Liver (tissue), 3 donors: Measurements from ENCODE around the gene SLC27A5.

Experiments used
- EGR1 ChIP-seq, 2 donors: IDR thresholded peaks; 2 replicates each; pipeline ENCODE4 v1.6.1; 2016 to 2018; ENCODE audit warnings: antibody characterized with exemption in 2 of 2, low read depth in 2 of 2
- FOXA1 ChIP-seq: IDR thresholded peaks from 2 replicates; pipeline ENCODE4 v1.6.1; 2016; ENCODE audit warnings: antibody characterized with exemption
- GABPA ChIP-seq, 2 donors: IDR thresholded peaks in 1 of 2; conservative IDR thresholded peaks in 1 of 2; 2 replicates each; pipeline ENCODE4 v1.6.1; 2016; ENCODE audit warnings: antibody characterized with exemption in 2 of 2, mild to moderate bottlenecking in 1 of 2, moderate library complexity in 1 of 2
- JUND ChIP-seq, 2 donors: IDR thresholded peaks; 2 replicates each; pipeline ENCODE4 v1.6.1; 2016; ENCODE audit warnings: antibody characterized with exemption in 2 of 2
- NR2F2 ChIP-seq: IDR thresholded peaks from 2 replicates; pipeline ENCODE4 v1.6.1; 2016; ENCODE audit warnings: antibody characterized with exemption
- RAD21 ChIP-seq, 2 donors: IDR thresholded peaks; 2 replicates each; pipeline ENCODE4 v1.6.1; 2016; ENCODE audit warnings: antibody characterized with exemption in 2 of 2, mild to moderate bottlenecking in 2 of 2
- SP1 ChIP-seq: IDR thresholded peaks from 2 replicates; pipeline ENCODE4 v1.6.1; 2018; ENCODE audit warnings: antibody characterized with exemption, mild to moderate bottlenecking
- YY1 ChIP-seq: IDR thresholded peaks from 2 replicates; pipeline ENCODE4 v1.6.1; 2016; ENCODE audit warnings: antibody characterized with exemption, mild to moderate bottlenecking
- TF ChIP-seq, protein P1 (sequence below): fragments of 150-350 bp; IDR thresholded peaks from 2 replicates; pipeline ENCODE4 v1.5.1; 2017; ENCODE audit warnings: improper control_type of control experiment, low read depth, low read length; ENCODE audit not compliant: missing input control
- TF ChIP-seq, protein P2 (sequence below): IDR thresholded peaks from 2 replicates; pipeline ENCODE4 v1.6.1; 2016; ENCODE audit warnings: antibody characterized with exemption, mild to moderate bottlenecking
- TF ChIP-seq, protein P3 (sequence below): IDR thresholded peaks from 2 replicates; pipeline ENCODE4 v1.6.1; 2016; ENCODE audit warnings: antibody characterized with exemption
- TF ChIP-seq, protein P4 (sequence below): IDR thresholded peaks from 2 replicates; pipeline ENCODE4 v1.6.1; 2016; ENCODE audit warnings: antibody characterized with exemption
- TF ChIP-seq, protein P5 (sequence below): IDR thresholded peaks from 2 replicates; pipeline ENCODE4 v1.6.1; 2016; ENCODE audit warnings: antibody characterized with exemption
- donor health status: healthy.
- donor health status: healthy.

DNA sequence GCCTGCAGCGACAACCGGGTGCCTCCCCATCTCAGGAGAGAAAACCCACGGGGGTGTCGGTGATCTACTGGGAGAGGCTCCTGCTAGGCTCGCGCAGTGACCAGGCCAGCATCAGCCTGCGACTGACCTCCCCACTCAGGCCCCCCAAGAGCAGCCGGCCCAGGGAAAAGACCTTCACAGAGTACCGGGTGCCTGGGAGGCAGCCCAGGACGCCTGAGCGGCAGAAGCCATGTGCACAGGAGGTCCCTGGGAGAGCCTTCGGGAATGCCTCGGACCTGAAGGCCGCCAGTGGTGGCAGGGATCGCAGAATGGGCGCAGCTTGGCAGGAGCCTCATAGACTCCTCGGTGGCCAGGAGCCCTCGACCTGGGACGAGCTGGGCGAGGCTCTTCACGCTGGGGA is 56.5 kb downstream of the SLC27A5 start:
- TF ChIP-seq, protein P1, sequence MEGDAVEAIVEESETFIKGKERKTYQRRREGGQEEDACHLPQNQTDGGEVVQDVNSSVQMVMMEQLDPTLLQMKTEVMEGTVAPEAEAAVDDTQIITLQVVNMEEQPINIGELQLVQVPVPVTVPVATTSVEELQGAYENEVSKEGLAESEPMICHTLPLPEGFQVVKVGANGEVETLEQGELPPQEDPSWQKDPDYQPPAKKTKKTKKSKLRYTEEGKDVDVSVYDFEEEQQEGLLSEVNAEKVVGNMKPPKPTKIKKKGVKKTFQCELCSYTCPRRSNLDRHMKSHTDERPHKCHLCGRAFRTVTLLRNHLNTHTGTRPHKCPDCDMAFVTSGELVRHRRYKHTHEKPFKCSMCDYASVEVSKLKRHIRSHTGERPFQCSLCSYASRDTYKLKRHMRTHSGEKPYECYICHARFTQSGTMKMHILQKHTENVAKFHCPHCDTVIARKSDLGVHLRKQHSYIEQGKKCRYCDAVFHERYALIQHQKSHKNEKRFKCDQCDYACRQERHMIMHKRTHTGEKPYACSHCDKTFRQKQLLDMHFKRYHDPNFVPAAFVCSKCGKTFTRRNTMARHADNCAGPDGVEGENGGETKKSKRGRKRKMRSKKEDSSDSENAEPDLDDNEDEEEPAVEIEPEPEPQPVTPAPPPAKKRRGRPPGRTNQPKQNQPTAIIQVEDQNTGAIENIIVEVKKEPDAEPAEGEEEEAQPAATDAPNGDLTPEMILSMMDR = no peak
- TF ChIP-seq, protein P2, sequence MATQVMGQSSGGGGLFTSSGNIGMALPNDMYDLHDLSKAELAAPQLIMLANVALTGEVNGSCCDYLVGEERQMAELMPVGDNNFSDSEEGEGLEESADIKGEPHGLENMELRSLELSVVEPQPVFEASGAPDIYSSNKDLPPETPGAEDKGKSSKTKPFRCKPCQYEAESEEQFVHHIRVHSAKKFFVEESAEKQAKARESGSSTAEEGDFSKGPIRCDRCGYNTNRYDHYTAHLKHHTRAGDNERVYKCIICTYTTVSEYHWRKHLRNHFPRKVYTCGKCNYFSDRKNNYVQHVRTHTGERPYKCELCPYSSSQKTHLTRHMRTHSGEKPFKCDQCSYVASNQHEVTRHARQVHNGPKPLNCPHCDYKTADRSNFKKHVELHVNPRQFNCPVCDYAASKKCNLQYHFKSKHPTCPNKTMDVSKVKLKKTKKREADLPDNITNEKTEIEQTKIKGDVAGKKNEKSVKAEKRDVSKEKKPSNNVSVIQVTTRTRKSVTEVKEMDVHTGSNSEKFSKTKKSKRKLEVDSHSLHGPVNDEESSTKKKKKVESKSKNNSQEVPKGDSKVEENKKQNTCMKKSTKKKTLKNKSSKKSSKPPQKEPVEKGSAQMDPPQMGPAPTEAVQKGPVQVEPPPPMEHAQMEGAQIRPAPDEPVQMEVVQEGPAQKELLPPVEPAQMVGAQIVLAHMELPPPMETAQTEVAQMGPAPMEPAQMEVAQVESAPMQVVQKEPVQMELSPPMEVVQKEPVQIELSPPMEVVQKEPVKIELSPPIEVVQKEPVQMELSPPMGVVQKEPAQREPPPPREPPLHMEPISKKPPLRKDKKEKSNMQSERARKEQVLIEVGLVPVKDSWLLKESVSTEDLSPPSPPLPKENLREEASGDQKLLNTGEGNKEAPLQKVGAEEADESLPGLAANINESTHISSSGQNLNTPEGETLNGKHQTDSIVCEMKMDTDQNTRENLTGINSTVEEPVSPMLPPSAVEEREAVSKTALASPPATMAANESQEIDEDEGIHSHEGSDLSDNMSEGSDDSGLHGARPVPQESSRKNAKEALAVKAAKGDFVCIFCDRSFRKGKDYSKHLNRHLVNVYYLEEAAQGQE = no peak
- TF ChIP-seq, protein P3, sequence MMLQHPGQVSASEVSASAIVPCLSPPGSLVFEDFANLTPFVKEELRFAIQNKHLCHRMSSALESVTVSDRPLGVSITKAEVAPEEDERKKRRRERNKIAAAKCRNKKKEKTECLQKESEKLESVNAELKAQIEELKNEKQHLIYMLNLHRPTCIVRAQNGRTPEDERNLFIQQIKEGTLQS = no peak
- TF ChIP-seq FOXA1 (no peak), YY1 (no peak), JUND (IDR thresholded peaks at IDR 0.05) (no peak), RAD21 (IDR thresholded peaks at IDR 0.05) (no peak), NR2F2 (no peak), EGR1 (IDR thresholded peaks at IDR 0.05; ENCODE audit: low read depth in 2 of 2) (no peak), SP1 (no peak), GABPA (IDR thresholded peaks at IDR 0.05 in 1 of 2, conservative IDR thresholded peaks at IDR 0.05 in 1 of 2) (no peak)
- TF ChIP-seq, protein P4, sequence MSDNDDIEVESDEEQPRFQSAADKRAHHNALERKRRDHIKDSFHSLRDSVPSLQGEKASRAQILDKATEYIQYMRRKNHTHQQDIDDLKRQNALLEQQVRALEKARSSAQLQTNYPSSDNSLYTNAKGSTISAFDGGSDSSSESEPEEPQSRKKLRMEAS = no peak
- TF ChIP-seq, protein P5, sequence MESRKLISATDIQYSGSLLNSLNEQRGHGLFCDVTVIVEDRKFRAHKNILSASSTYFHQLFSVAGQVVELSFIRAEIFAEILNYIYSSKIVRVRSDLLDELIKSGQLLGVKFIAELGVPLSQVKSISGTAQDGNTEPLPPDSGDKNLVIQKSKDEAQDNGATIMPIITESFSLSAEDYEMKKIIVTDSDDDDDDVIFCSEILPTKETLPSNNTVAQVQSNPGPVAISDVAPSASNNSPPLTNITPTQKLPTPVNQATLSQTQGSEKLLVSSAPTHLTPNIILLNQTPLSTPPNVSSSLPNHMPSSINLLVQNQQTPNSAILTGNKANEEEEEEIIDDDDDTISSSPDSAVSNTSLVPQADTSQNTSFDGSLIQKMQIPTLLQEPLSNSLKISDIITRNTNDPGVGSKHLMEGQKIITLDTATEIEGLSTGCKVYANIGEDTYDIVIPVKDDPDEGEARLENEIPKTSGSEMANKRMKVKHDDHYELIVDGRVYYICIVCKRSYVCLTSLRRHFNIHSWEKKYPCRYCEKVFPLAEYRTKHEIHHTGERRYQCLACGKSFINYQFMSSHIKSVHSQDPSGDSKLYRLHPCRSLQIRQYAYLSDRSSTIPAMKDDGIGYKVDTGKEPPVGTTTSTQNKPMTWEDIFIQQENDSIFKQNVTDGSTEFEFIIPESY = no peak
